ENCODE measurements around the gene ACSS3.

The ACSS3 gene

GRCh38 chr12:81224626-81225025, 146.7 kb downstream of the ACSS3 start:
- no peak for DNase-seq (ENCODE audit: low spot score)

GRCh38 chr12:81229759-81230158, 151.9 kb downstream of the ACSS3 start:
- DNase-seq (ENCODE audit: low spot score) = no peak

GRCh38 chr12:81231574-81232368, 153.9 kb downstream of the ACSS3 start:
- DNase-seq (ENCODE audit: low spot score) = no peak

GRCh38 chr12:81245458-81245857, 167.6 kb downstream of the ACSS3 start:
- no peak for DNase-seq (ENCODE audit: low spot score)

- no peak for DNase-seq (ENCODE audit: low spot score)
These were observed 168.2 kb downstream of the ACSS3 start for GRCh38 chr12:81245907-81246570.

GRCh38 chr12:81249976-81250375, 172.1 kb downstream of the ACSS3 start:
- no peak for DNase-seq (ENCODE audit: low spot score)

GRCh38 chr12:81252228-81252627, 174.3 kb downstream of the ACSS3 start:
- no peak for DNase-seq (ENCODE audit: low spot score)

GRCh38 chr12:81253360-81253759, 175.5 kb downstream of the ACSS3 start:
- DNase-seq (ENCODE audit: low spot score) = no peak

- DNase-seq (ENCODE audit: low spot score) = no peak
These were observed 177.6 kb downstream of the ACSS3 start for GRCh38 chr12:81255456-81255855.

GRCh38 chr12:81255947-81256346, 178.1 kb downstream of the ACSS3 start:
- DNase-seq (ENCODE audit: low spot score) = no peak

- DNase-seq (ENCODE audit: low spot score) = peak; percentile 4
These were observed 180.2 kb downstream of the ACSS3 start for GRCh38 chr12:81257947-81258551.

GRCh38 chr12:81259360-81259759, 181.5 kb downstream of the ACSS3 start:
- no peak for DNase-seq (ENCODE audit: low spot score)

- DNase-seq (ENCODE audit: low spot score) = no peak
These were observed 183.8 kb downstream of the ACSS3 start for GRCh38 chr12:81261508-81262207.

- no peak for DNase-seq (ENCODE audit: low spot score)
These were observed 185.2 kb downstream of the ACSS3 start for GRCh38 chr12:81263072-81263471.

- no peak for DNase-seq (ENCODE audit: low spot score)
These were observed 192.5 kb downstream of the ACSS3 start for GRCh38 chr12:81270385-81270784.

GRCh38 chr12:81274637-81275529, 197.0 kb downstream of the ACSS3 start:
- no peak for DNase-seq (ENCODE audit: low spot score)

- no peak for DNase-seq (ENCODE audit: low spot score)
These were observed 206.3 kb downstream of the ACSS3 start for GRCh38 chr12:81284137-81284536.

- no peak for DNase-seq (ENCODE audit: low spot score)
These were observed 210.8 kb downstream of the ACSS3 start for GRCh38 chr12:81288651-81289050.

- DNase-seq (ENCODE audit: low spot score) = no peak
These were observed 216.7 kb downstream of the ACSS3 start for GRCh38 chr12:81294325-81295190.

- no peak for DNase-seq (ENCODE audit: low spot score)
These were observed 217.4 kb downstream of the ACSS3 start for GRCh38 chr12:81295251-81295650.

All from hepatic stellate cell (primary cell).